Spleen (tissue), 11 donors: ENCODE data around the gene PDE4D. TPM values are rescaled to one million over a fixed set of nuclear protein-coding genes. Genes with fewer than 3 reads are reported as not detected.

Experiments used
- DNase-seq: peaks from one replicate; pipeline ENCODE4 v3.0.0-alpha.2; 2020
- H3K27ac ChIP-seq, 8 donors: fragments of 200-600 bp; sonication (generic) in 7 of 8; 1 replicate in 4 of 8; 2 replicates in 4 of 8; pipeline versions ENCODE4 v1.5.0 to v1.8.0; 2016 to 2021; ENCODE audit warnings: inconsistent platforms in 4 of 8, mild to moderate bottlenecking in 4 of 8, moderate library complexity in 1 of 8
- H3K27me3 ChIP-seq, 7 donors: fragments of 200-600 bp; sonication (generic) in 6 of 7; replicated peaks in 1 of 7; 1 replicate in 4 of 7; 2 replicates in 3 of 7; pipeline versions ENCODE4 v1.5.0 to v1.8.0; 2016 to 2021; ENCODE audit warnings: inconsistent platforms in 3 of 7, mild to moderate bottlenecking in 1 of 7
- H3K36me3 ChIP-seq, 6 donors: fragments of 200-600 bp; sonication (generic) in 5 of 6; 1 replicate in 4 of 6; 2 replicates in 2 of 6; pipeline versions ENCODE4 v1.5.0 to v1.8.0; 2016 to 2021; ENCODE audit warnings: inconsistent platforms in 2 of 6
- H3K4me1 ChIP-seq, 6 donors: fragments of 200-600 bp; sonication (generic) in 5 of 6; 1 replicate in 3 of 6; 2 replicates in 3 of 6; pipeline versions ENCODE4 v1.5.0 to v1.8.0; 2016 to 2021; ENCODE audit warnings: inconsistent platforms in 3 of 6
- H3K4me3 ChIP-seq, 8 donors: fragments of 200-600 bp; sonication (generic) in 7 of 8; 1 replicate in 4 of 8; 2 replicates in 4 of 8; pipeline versions ENCODE4 v1.5.0 to v1.8.0; 2016 to 2021; ENCODE audit warnings: inconsistent platforms in 4 of 8, mild to moderate bottlenecking in 4 of 8, moderate library complexity in 2 of 8
- H3K9me3 ChIP-seq, 8 donors: fragments of 200-600 bp; sonication (generic) in 7 of 8; 1 replicate in 4 of 8; 2 replicates in 4 of 8; pipeline versions ENCODE4 v1.5.0 to v1.8.0; 2016 to 2021; ENCODE audit warnings: inconsistent platforms in 4 of 8
- CTCF ChIP-seq, 11 experiments: fragments of 200-600 bp in 7 of 11; fragments of 450-650 bp in 4 of 11; sonication (generic) in 4 of 11; IDR thresholded peaks in 8 of 11; conservative IDR thresholded peaks in 3 of 11; 1 replicate in 7 of 11; 2 replicates in 4 of 11; pipeline versions ENCODE4 v1.4.0 to v1.8.0; 2016 to 2021; ENCODE audit warnings: antibody characterized with exemption in 11 of 11, inconsistent platforms in 4 of 11, mild to moderate bottlenecking in 1 of 11
- POLR2A ChIP-seq, 3 donors: fragments of 450-650 bp; IDR thresholded peaks; one replicate each; pipeline ENCODE4 v1.5.1; 2017; ENCODE audit warnings: antibody characterized with exemption in 3 of 3, mild to moderate bottlenecking in 1 of 3
- POLR2AphosphoS5 ChIP-seq, 3 donors: sonication (generic); formaldehyde crosslinking; IDR thresholded peaks; one replicate each; pipeline ENCODE4 v1.5.1; 2017; ENCODE audit warnings: antibody characterized with exemption in 3 of 3
- WGBS, 5 donors: extraction: QIAGEN DNeasy Blood & Tissue Kit in 3 of 5; methylation state at CpG; one replicate each; pipeline versions ENCODE4 v1.1.5 to v1.1.7; 2013 to 2018; 5-methylcytosine and 5-hydroxymethylcytosine counted together
- intact Hi-C: fragments of 100-400 bp; cut with DNase I; formaldehyde crosslinking; loops from one replicate; pipeline ENCODE4 v1.15.0; 2023; ENCODE audit warnings: low total_unique reads
- polyA plus RNA-seq, 3 donors: library from polyadenylated mRNA; stranded (reverse); fragments of 200-250 nt; gene quantifications; one replicate each; pipeline ENCODE4 v1.2.1, GENCODE V29; 2013
- total RNA-seq, 7 donors: library from RNA; depleted of rRNA in 3 of 7; stranded (reverse); fragments of >200 nt in 3 of 7; fragmentation: NEBNext Ultra II Directional in 4 of 7; extraction: Animal tissue kit (Norgen Biotek cat#: 25700) in 4 of 7; gene quantifications; one replicate each; pipeline versions ENCODE4 v1.1.0 to v1.2.1, GENCODE V29; 2016 to 2021
- donor health status: healthy with polysubstance abuse.
- donor health status: DM: no; HTN: no; CAD: no; lungs with moderate emphysema.
- donor health status: DM: no; HTN: no; CAD: no.
- donor health status: Bipolar disorder and iron deficiency.
- donor health status: healthy.
- donor health status: DM: no; HTN: no; CAD: no.
- donor health status: DM: yes; HTN: yes; CAD: no.

PDE4D gene
- total and polyA plus RNA-seq, 10 donors = 0.88 to 51.8 (median 18.2) TPM

GRCh38 chr5:59245198-59245597 is 648.3 kb downstream of the PDE4D start:
- 29 to 61% (median 43%) methylated on average over 3 of the region's 3 CpGs for WGBS, 5 donors
- Histone ChIP-seq H3K27me3 (no peaks in the 10 kb centered on the region), H3K27ac (peak overlapping the region in 1 of 8 donors; percentile 19), H3K4me1 (peaks cover 0 to 12% (median 0%) of the 10 kb centered on the region in 6 donors), H3K36me3 (no peaks in the 10 kb centered on the region), H3K4me3 (no peak overlapping the region), H3K9me3 (no peaks in the 10 kb centered on the region)
- TF ChIP-seq CTCF (IDR thresholded peaks at IDR 0.05 in 8 of 11, conservative IDR thresholded peaks at IDR 0.05 in 3 of 11) (no peak), POLR2AphosphoS5 (IDR thresholded peaks at IDR 0.05) (no peak), POLR2A (IDR thresholded peaks at IDR 0.05) (no peak)
- intact Hi-C loops = no loop called here
- no peak for DNase-seq

GRCh38 chr5:59241552-59241951 is 652.0 kb downstream of the PDE4D start:
- Histone ChIP-seq H3K4me1 (peaks cover 0 to 12% (median 0%) of the 10 kb centered on the region in 6 donors), H3K4me3 (no peak overlapping the region), H3K36me3 (no peaks in the 10 kb centered on the region), H3K27ac (peak overlapping the region in 1 of 8 donors; percentile 6), H3K27me3 (no peaks in the 10 kb centered on the region), H3K9me3 (no peaks in the 10 kb centered on the region)
- intact Hi-C loops = no loop called here
- 48 to 63% (median 60%) methylated on average over 1 of the region's 1 CpG for WGBS, 5 donors
- no peak for DNase-seq
- TF ChIP-seq POLR2AphosphoS5 (IDR thresholded peaks at IDR 0.05) (no peak), CTCF (IDR thresholded peaks at IDR 0.05 in 8 of 11, conservative IDR thresholded peaks at IDR 0.05 in 3 of 11) (no peak), POLR2A (IDR thresholded peaks at IDR 0.05) (no peak)

GRCh38 chr5:59241119-59241518 is 652.4 kb downstream of the PDE4D start:
- Histone ChIP-seq H3K4me1 (peaks cover 0 to 12% (median 0%) of the 10 kb centered on the region in 6 donors), H3K27ac (peak overlapping the region in 1 of 8 donors; percentile 6), H3K36me3 (no peaks in the 10 kb centered on the region), H3K4me3 (no peak overlapping the region), H3K9me3 (no peaks in the 10 kb centered on the region), H3K27me3 (no peaks in the 10 kb centered on the region)
- 71 to 100% (median 83%) methylated on average over 1 of the region's 1 CpG for WGBS, 5 donors
- DNase-seq = no peak
- intact Hi-C loops = no loop called here
- no peak for TF ChIP-seq POLR2A (IDR thresholded peaks at IDR 0.05)
- no peak for TF ChIP-seq CTCF (IDR thresholded peaks at IDR 0.05 in 8 of 11, conservative IDR thresholded peaks at IDR 0.05 in 3 of 11)
- no peak for TF ChIP-seq POLR2AphosphoS5 (IDR thresholded peaks at IDR 0.05)

- WGBS, 5 donors = 56 to 79% (median 74%) methylated on average over 3 of the region's 3 CpGs
- DNase-seq = no peak
- no peak overlapping the region for H3K27ac ChIP-seq
- no peak overlapping the region for H3K4me3 ChIP-seq
- intact Hi-C loops = no loop called here
- peaks cover 0 to 6% (median 0%) of the 10 kb centered on the region in 6 donors for H3K4me1 ChIP-seq
- no peaks in the 10 kb centered on the region for H3K27me3 ChIP-seq
- no peaks in the 10 kb centered on the region for H3K9me3 ChIP-seq
- TF ChIP-seq CTCF (IDR thresholded peaks at IDR 0.05 in 8 of 11, conservative IDR thresholded peaks at IDR 0.05 in 3 of 11) (no peak), POLR2AphosphoS5 (IDR thresholded peaks at IDR 0.05) (no peak), POLR2A (IDR thresholded peaks at IDR 0.05) (no peak)
- H3K36me3 ChIP-seq = no peaks in the 10 kb centered on the region
Measured at GRCh38 chr5:59238126-59238902, 655.2 kb downstream of the PDE4D start.
